Stimulated activated CD8-positive, alpha-beta memory T cell treated with anti-CD3 and anti-CD28 coated beads, Interleukin-15, amount 100 ng/mL, for 24 hours (primary cell): ENCODE results near the gene SLC25A13.
"Not testable (repeated sequence)": the region's sequence is repeated elsewhere in the genome, so short reads cannot be mapped to it uniquely, and the experiment has no call there.

Experiments
- DNase-seq: peaks from one replicate; pipeline ENCODE4 v3.0.0-alpha.2; 2020; ENCODE audit warnings: low read depth

SLC25A13 gene

DNA sequence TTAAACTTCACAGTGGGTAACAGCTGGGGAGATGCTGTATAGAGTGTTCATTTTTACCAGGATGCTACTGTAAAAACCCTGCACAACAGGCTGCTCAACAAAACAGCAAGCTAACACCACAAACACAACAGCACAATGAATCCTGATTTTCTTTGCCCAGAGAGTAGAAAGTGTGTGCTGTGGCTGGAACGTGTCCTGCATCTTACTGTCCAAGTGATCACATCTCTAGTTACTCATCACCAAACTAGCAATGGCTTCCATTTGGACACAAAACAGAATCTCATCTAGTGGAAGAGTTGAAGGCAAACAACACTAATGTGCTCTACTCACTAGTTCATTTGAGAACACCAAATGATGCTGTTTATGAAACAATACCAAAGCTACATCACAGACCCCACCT, 121.2 kb downstream of the SLC25A13 start:
- DNase-seq: no peak

DNA sequence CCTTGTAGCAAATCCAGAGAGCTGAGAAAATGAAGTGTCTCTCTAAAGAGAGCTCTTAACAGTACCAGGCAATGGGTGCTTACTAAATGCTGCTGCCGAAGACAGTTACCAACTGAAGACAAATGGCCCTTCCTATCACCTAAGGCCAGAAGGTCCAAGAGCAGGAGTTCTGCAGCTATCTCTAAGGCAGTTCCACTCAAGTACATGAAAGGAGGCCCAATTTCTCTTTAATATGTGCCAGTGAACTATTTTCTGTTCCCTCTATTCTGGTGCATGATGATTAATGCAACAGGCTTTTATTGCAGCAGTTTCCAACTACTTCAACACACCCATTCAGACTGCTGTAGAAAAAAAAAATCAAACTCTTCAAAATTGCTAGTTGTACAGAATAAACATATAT, 122.5 kb downstream of the SLC25A13 start:
- no peak for DNase-seq

DNA sequence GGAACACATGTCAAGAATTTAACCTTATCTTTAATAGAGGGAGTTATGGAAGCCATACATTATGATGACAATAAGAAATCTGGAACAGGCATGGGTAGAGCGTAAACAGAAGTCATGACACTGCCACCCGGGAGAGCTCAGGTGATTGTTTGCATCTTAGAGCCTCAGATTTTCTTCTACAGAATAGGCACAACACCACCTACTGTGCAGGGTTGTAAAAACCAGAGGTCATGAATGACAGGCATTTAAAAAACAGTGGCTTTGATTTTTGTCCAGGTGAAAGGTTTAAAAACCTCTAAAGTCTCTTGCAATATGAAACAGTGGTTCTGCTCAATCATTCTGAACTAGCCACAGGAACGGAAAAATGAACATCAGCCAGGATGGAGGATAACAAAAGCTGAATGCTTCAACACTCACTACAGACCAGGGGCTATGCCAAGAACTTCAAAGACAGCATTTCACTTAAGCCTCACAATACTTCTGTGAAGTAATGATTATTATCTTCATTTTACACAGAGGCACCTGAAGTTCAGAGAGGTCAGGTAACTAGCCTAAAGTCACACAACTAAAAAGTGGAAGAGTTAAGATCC, 123.8 kb downstream of the SLC25A13 start:
- no peak for DNase-seq

DNA sequence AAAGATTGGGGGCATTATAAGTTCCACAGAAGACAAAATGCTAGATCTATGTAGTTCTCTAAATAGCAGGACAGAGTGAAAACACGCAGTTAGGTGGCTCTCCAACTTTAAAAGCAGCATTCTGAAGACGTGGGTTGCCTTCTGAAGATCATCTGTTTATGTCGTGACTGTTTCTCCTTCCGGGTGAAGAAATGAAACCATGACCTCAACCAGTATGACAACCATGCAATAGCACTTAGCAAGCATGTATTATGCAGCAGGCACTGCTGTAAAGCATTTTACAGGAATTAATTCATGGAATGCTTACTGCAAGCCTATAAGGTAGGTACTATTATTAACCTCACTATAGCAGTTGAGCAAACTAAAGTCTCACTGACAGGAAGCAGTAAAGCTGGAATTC, 125.2 kb downstream of the SLC25A13 start:
- no peak for DNase-seq

DNA sequence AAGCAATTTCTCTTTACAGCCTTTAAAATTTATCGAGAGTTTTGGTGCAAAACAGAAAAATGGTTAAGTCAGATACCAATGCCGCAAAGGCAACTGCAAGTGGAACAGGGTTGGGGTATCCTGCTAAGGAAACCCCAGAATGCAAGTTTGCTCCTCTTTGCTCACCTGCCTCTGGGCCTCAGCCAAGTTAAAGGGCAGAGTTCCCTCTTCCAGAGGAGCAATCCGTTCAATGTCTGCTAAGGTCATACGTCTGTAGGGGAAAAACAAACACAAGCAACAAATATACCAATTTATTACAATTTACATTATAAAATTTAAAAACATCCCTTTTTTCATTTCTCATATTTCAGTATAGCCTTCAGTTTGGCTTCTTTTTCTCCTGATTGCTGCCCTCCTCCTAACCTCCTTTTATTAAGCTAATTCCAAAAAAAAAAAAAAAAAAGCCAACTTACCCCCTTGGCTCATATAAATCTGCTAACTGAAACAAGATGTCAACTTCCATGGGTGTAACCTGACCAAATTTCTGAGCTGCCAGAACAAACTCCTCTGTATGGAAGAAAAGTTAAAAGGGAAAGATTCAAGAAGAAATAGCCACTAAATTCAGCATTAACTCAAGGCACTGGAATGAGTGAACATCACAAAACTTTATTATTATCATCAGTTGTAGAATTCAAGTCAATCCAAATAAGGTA, 132.6 kb downstream of the SLC25A13 start:
- DNase-seq: no peak

DNA sequence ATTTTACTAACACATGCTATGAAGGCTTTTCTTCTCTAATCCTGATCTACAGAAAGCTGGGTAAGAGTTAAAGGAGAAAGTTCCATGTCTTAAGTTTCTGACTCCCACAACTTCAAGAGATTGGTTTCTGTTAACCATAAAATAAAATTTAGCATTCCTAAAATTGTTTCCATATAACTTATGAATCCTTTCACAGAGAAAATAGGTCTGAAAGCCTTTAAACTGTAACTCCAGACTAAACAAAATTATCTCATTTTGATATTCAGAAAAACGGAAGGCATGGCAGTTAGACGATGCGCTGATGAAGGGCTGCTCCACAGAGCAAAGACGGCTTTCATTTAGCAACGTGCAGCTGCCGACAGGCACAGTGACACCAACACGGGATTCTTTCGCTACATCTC, 133.3 kb downstream of the SLC25A13 start:
- no peak for DNase-seq

DNA sequence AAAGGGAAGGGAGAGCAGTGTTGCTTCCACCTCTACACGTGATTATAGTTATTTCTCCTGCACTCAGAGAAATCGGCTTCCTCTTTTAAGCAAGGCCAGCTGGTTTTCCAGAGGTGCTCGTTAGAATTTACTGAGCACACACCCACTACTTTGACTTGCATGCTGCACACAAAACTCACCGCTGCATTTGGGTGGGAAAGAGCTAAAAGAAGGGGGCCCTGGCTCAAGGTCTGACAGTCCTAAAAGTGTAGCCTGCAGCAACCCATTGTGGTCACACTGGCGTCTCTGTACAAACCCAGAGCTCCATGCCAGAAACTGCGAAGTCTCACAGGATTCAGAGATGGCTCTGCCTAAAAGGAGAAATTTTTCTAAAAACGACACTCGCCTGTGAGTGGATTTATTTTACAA, 133.7 kb downstream of the SLC25A13 start:
- no peak for DNase-seq

DNA sequence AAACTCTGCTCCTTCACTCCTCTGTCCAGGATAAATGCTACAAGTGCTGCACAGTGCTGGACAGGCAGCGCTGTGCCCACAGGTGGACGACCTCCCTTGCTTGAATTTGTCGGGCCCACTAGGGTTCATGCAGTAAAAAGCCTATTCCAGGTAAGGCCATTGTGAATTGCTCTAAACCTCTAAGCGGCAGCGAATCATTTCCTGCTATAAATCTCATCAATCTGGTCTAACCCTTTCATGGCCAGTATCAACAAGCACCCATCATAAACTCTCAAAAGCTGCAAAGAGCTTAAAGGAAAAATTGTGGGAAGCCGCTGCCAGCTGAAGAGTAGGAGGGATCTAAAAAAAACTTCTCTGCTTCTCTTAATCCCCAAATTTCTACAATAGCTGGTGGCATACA, 134.2 kb downstream of the SLC25A13 start:
- DNase-seq: no peak

DNA sequence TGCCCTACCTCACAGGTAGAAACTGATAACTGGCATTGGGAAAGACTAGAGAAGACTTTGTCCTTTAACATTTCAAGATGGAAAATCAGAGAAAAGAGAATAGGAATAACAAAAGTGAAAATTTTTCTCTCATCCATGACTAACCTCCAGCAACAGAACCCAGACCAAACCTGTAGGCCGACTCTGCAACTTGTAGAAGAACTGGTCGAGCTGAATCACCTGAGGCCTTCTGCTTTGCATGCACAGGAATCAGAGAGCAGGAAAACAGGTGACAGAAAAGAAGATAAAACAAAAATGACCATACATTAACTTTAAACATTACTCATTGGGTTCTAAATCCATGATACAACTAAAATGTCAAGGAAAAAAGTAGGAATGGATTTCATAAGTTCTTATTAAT, 137.1 kb downstream of the SLC25A13 start:
- DNase-seq: no peak

DNA sequence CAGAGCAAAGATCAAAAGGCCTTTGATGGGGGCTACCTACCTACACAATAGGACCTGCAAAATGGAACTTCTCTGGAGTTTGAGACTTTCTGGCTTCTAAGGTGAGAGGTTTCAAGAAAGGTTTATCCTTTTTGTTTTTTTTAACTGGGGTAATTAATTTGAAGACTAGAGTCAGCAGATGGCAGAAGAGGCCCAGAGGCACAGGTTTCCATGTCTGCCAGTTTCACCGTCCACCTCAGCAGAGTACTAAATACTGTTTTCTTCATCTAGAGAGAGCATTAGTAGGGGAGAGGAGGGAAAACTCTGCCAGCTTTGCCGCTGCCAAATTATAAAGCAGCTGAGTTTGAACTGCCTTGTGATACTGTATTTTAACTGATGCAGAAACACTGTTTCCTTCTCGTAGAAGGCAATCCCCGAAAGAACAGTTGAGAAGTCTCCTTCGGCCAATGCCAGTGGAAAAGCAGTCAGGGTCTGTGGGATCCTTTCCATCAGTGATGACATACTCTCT, 138.7 kb downstream of the SLC25A13 start:
- DNase-seq: no peak

DNA sequence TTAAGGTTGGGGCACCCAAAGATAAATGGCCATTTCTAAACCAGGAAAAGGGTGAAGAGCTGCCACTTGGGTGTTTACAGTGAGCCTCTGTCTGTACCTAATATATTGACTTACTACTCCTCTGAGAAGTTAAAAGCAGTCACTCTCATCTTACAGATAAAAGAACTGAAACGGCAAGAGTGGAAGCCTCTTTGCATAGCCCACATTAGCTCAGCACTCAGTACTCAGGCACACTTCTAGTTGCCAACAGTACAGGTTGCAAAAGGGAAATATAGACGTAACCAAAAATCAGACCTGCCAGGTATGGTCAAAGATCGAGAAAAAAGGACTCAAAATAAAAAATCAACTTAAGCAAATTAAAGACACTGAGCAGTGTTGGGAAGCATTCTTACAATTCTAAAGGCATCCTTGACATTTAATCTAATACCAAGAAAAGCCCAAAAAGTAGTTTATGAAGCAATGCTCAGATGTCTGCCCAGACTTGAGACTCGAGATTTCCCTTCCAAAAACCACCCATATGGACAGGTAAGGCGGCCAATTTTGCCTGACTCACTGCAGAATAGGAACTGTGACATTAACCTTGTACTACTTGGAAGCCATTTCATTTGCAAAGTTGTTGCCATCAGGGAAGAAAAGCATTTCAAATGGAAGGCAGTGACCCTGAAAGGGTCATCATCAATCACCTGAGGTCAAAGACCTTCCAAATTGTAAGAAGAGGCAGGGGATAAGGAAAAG, 139.3 kb downstream of the SLC25A13 start:
- DNase-seq: no peak

DNA sequence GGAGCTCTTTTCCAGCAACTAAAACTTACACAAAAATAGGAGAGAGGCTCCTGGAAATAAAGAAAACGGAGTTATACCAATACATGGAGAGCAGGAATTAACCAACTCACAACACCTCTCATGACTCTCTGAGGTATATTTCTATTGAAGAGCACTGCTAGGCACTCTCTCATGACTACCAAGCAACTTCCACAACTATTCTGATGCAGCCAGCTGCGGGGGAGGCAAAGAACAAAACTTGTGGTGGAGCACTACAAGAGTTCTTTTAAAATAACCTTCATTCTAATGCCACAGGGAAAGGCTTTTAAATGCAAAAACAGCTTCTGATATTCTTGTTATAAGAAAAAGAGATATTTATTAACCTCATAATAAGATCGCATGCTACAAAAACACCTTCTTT, 140.7 kb downstream of the SLC25A13 start:
- DNase-seq: no peak

DNA sequence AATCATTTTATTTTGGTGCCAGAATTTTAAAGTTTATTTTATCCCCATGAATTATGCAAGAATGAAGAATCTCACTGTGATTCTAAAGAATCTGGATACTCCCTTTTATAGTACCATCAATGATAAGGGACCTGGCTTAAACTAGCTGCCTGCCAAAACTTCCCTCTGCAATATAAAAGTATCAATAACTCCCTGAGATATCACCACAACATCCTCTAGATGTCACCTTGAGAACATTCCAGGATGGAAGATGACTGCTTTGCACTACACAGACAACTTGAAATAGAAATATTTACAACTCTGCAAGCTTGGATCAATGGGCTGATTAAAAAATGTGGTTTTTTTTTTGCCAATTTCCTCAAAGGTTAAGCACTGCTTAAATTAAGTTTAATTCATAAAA, 142.1 kb downstream of the SLC25A13 start:
- no peak for DNase-seq

DNA sequence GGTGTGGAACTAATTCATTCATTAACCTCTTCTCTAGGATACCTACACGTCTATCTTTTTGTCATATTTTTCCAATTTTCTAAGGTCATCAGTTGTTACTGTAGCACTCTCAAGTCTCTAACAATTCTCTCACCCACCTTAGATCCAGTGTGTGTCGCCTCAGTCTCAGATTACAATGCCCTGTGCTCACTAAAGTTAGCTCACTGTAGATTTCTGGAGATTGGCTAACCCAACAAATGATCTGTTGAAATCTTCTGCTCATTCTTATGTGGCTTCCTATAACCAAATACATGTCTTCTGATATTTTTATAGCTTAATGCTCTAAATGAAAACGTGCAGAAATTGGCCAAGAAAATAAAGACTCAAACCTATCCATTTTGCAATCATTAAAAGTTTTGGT, 142.6 kb downstream of the SLC25A13 start:
- DNase-seq: no peak

DNA sequence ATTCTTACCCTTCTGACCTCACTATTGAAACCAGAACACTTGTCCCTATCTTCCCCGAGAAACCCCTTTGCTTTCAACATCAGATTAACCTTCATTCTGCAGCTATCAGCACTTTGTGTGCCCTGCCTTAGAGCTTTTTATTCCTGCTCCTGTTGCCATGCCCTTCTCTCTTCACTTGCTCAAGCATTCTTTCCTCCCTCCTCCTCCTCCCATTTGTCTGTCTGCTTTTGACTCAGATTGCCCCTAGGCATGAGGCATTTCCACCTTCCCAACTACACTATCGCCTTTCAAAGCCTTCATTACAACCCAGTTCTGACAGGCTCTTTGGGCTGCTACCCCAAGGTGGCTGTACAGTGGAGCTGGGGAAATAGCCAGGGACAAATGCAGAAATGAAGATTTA, 143.3 kb downstream of the SLC25A13 start:
- no peak for DNase-seq

DNA sequence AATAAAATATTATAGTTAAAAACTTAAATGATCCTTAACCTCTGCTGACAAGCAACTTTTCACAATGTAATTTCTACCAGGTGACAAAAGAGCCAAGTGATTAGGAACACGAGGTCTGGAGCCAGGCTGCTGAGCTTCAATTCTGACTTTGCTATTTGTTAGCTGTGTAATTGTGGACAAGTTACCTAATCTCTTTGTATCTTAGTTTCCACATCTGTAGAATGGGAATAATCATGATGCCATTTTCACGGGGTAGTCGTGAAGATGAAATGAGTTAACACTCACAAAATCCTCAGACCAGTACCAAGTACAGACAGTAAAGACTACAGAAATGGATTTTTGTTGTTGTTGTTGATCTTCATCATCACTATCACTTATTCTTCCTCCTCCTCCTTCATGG, 144.5 kb downstream of the SLC25A13 start:
- no peak for DNase-seq

DNA sequence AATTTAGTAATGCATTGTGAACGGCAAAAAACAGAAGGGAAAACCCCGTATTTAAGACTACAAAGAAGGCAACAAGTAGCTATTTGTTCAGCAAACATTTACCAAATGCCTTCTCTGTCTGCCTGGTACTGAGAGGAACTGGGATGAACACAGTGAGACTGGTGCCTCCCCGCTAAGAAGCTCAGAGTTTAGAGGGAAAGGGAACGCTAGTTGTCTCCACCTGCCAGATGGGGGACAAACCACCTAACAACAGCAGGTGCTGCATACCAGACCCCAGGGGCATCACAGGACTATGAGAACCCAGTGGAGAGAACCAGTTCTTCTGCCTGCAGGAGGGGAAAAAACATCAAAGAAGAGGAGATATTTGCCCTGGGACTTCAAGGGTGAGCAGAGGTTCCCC, 147.1 kb downstream of the SLC25A13 start:
- no peak for DNase-seq

DNA sequence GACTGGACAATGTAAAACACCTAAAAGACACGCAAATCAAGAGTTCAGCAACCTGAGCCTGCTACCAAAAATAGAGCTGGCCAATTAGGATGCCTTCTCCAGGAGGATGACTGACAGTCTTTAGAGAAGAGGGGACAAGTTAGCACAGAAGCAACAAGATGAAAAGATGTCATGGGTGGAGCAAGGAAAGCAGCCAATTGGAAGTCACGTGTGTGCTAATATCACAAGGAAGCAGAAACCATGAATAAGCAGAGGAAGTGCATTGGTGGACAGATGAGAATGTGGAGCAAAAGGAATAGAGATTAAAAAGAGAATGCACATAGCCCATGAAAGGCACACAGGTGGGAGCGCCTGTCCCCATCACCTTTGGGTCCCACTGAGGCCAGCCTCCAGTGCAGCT, 148.1 kb downstream of the SLC25A13 start:
- no peak for DNase-seq

DNA sequence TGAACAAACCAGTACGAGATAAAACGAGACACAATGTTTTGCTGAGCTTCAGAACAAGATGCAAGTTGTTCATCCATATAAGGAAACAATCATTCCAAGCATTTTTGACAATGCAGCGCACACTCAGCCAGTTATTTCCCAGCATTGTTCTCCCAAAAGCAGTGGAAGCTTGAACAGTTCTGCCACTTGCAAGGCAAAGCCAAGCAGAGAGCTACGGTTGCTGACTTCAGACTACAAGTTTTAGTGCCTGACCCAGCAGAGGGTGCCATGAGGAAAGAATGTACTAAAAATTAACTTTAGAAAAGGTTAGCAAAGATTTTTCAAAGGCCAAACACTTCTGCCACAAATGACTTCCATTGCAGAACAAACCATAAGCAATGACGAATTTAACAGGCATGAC, 152.5 kb downstream of the SLC25A13 start:
- no peak for DNase-seq

DNA sequence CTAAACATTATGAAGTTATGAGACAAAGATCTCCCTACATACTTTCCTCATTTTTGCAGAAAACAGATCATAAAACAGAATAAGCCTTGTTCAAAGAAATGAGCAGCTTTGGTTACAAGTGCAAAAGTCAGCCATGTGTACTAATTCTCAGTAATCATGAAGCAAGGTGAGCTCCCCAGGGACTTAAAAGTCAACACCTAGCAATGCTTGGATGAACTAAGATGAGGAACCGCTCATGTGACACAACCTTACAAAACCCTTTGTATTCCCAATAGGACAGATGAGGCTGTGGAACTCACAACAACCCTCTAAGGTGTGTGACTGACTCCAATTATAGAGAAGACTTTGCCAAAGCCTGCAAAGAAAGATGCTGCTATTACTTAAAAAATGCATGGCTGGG, 154.5 kb downstream of the SLC25A13 start:
- DNase-seq: no peak

DNA sequence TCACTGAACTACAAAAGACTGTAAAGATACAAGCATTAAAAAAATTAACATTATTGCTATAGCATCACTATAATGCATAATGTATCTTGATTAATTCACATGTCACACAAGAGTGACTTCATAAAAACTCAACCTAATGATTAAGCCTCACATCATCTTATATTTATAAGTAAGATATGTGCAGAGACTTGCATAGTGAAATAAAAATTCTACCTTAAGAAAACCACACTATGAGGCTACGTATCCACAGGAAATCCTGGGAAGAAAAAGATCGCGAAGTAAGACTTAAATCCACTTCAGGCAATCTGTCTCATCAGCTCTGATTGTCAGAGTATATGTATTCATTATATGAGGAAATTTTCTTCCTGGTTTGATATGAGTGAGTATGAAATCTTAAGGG, 160.0 kb downstream of the SLC25A13 start:
- DNase-seq: no peak

DNA sequence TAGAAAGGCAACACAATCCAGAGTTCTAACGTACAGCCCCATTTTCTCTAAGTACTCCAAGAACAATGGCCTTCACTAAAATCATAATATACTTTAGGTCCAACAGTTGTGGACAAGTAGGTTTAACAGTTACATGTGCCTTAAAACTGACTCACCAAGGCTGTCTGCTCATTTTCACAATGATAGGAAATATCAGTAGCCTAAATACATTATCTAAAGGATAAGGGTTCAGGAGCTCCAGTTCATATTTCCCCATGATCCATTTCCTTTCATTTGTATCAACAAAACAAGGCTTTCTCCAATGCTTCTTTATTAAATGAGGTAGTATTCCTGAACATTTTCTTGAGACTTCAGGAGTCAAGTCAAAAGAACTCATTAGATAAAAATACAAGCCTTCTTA, 164.0 kb downstream of the SLC25A13 start:
- DNase-seq: no peak

DNA sequence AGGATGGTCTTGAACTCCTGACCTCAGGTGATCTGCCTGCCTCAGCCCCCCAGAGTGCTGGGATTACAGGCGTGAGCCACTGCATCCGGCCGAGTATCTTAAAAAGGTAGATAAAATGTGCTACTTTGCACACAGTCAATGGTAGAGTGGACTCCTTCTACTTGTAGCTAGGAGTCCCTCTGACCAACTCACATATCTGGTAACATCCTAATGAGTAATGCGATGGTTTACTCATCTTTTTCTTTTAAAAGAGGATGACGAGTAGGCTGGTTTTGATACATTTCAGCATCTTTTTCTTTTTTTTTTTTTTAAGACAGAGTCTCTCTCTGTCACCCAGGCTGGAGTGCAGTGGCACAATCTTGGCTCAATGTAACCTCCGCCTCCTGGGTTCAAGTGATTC, 167.4 kb downstream of the SLC25A13 start:
- DNase-seq: not testable (repeated sequence)
